ENCODE measurements around the gene ZAR1.
A peak's percentile ranks its signal among the peaks of the same experiment; 100 is the strongest.
"Not testable (repeated sequence)": the region's sequence is repeated elsewhere in the genome, so short reads cannot be mapped to it uniquely, and the experiment has no call there.

The ZAR1 gene, protein sequence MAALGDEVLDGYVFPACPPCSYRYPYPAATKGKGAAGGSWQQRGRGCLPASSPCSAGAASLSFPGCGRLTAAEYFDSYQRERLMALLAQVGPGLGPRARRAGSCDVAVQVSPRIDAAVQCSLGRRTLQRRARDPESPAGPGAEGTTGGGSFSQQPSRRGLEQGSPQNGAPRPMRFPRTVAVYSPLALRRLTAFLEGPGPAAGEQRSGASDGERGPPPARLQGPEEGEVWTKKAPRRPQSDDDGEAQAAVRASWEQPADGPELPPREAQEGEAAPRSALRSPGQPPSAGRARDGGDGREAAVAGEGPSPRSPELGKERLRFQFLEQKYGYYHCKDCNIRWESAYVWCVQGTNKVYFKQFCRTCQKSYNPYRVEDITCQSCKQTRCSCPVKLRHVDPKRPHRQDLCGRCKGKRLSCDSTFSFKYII

GRCh38 chr4:48490012-48490679 is at the start of gene ZAR1:
TSS of gene ZAR1 (plus strand) at chr4:48490252. CDS start at chr4:48490292, 40 bp downstream.
- H3K9me3 Mint-ChIP-seq = peaks cover 8% of the 10 kb centered on the region
- TF ChIP-seq, protein P1, sequence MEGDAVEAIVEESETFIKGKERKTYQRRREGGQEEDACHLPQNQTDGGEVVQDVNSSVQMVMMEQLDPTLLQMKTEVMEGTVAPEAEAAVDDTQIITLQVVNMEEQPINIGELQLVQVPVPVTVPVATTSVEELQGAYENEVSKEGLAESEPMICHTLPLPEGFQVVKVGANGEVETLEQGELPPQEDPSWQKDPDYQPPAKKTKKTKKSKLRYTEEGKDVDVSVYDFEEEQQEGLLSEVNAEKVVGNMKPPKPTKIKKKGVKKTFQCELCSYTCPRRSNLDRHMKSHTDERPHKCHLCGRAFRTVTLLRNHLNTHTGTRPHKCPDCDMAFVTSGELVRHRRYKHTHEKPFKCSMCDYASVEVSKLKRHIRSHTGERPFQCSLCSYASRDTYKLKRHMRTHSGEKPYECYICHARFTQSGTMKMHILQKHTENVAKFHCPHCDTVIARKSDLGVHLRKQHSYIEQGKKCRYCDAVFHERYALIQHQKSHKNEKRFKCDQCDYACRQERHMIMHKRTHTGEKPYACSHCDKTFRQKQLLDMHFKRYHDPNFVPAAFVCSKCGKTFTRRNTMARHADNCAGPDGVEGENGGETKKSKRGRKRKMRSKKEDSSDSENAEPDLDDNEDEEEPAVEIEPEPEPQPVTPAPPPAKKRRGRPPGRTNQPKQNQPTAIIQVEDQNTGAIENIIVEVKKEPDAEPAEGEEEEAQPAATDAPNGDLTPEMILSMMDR (IDR thresholded peaks at IDR 0.05) = no peak
- H3K36me3 Mint-ChIP-seq (ENCODE audit: low read depth) = no peaks in the 10 kb centered on the region
- H3K27me3 Mint-ChIP-seq (ENCODE audit: low read depth, poor library complexity) = peaks cover 90% of the 10 kb centered on the region
- H3K4me1 Mint-ChIP-seq = no peaks in the 10 kb centered on the region
- H3K4me3 Mint-ChIP-seq = peak within 1 kb of the TSS; percentile 68
- no peak within 1 kb of the TSS for H3K27ac Mint-ChIP-seq
- peak; percentile 43 for DNase-seq

- not testable (repeated sequence) for H3K4me1 Mint-ChIP-seq; H3K4me3 Mint-ChIP-seq; H3K27ac Mint-ChIP-seq; H3K27me3 Mint-ChIP-seq (ENCODE audit: low read depth, poor library complexity); H3K9me3 Mint-ChIP-seq; DNase-seq; H3K36me3 Mint-ChIP-seq (ENCODE audit: low read depth)
Measured at GRCh38 chr4:48440914-48441313, 49.1 kb upstream of the ZAR1 start.

GRCh38 chr4:48445704-48446103 is 44.3 kb upstream of the ZAR1 start:
- Mint-ChIP-seq H3K4me3 (no peak overlapping the region), H3K27me3 (ENCODE audit: low read depth, poor library complexity) (peaks cover 5% of the 10 kb centered on the region), H3K4me1 (no peaks in the 10 kb centered on the region), H3K27ac (no peak overlapping the region), H3K9me3 (no peaks in the 10 kb centered on the region), H3K36me3 (ENCODE audit: low read depth) (no peaks in the 10 kb centered on the region)
- TF ChIP-seq, protein P1 (IDR thresholded peaks at IDR 0.05) = peak; percentile 53
- no peak for DNase-seq

DNA sequence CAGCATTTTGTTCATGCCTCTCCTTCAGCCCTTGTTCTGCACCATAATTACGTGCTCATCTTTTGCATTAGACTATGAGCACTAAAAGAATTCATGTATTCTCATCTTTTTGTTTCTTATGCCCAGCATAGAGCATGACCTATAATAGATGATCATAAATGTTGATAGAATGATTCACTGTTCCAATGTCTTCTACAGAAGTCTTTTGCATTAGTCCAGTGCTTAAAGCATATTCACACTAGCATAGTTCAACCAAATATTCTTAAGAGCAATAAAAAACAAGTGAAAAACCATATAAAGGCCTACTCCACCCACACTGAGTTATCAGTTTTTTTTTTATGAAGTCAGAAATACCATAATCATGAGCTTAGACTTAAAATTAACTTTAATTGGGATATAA is 43.4 kb upstream of the ZAR1 start:
- H3K27ac Mint-ChIP-seq = no peak overlapping the region
- H3K36me3 Mint-ChIP-seq (ENCODE audit: low read depth) = no peaks in the 10 kb centered on the region
- no peaks in the 10 kb centered on the region for H3K4me1 Mint-ChIP-seq
- no peak overlapping the region for H3K4me3 Mint-ChIP-seq
- peaks cover 5% of the 10 kb centered on the region for H3K27me3 Mint-ChIP-seq (ENCODE audit: low read depth, poor library complexity)
- H3K9me3 Mint-ChIP-seq = no peaks in the 10 kb centered on the region
- TF ChIP-seq, protein P1 (IDR thresholded peaks at IDR 0.05) = no peak
- DNase-seq = no peak

DNA sequence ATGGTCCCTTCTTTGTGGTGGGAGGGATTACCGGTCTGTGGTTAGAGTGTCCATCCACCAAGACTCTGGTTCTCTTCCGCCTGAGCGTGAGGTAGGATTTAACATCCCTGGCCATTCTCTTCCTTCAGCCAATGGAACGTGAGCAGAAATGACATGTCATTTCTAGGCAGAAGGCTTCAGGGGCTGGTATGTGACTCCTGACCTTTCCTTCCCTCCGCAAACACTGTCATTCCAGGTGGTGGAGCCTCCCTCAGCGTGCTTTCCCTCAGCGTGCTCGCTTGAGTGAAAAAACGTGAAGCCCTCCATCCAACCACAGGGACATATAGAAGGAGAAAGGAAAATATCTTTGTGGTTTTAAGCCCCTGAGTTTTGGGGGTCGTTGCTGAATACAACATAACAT is 40.9 kb upstream of the ZAR1 start:
- Mint-ChIP-seq H3K27ac (no peak overlapping the region), H3K9me3 (no peaks in the 10 kb centered on the region), H3K27me3 (ENCODE audit: low read depth, poor library complexity) (peaks cover 5% of the 10 kb centered on the region), H3K36me3 (ENCODE audit: low read depth) (no peaks in the 10 kb centered on the region), H3K4me3 (no peak overlapping the region), H3K4me1 (no peaks in the 10 kb centered on the region)
- DNase-seq = no peak
- TF ChIP-seq, protein P1 (IDR thresholded peaks at IDR 0.05) = no peak

DNA sequence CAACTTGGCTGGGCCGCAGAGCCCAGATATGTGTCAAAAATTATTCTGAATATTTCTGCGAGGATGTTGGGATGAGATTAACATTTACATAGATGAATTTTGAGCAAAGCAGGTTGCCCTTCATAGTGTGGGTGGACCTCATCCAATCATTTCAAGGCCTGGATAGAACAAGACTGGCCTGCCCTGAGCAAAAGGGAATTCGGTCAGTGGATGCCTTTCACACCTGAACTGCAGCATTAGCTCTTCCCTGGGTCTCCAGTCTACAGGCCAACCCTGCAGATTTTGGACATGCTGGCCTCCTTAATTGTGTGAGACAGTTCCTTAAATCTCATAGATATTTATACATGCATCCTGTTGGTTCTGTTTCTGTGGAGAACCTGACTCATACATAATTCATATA is 39.3 kb upstream of the ZAR1 start:
- no peaks in the 10 kb centered on the region for H3K9me3 Mint-ChIP-seq
- H3K4me3 Mint-ChIP-seq = no peak overlapping the region
- no peaks in the 10 kb centered on the region for H3K36me3 Mint-ChIP-seq (ENCODE audit: low read depth)
- no peak for DNase-seq
- H3K27ac Mint-ChIP-seq = no peak overlapping the region
- peaks cover 5% of the 10 kb centered on the region for H3K27me3 Mint-ChIP-seq (ENCODE audit: low read depth, poor library complexity)
- no peaks in the 10 kb centered on the region for H3K4me1 Mint-ChIP-seq
- TF ChIP-seq, protein P1 (IDR thresholded peaks at IDR 0.05) = no peak

- H3K27ac Mint-ChIP-seq; H3K36me3 Mint-ChIP-seq (ENCODE audit: low read depth): not testable (repeated sequence)
Measured at GRCh38 chr4:48451656-48452055, 38.4 kb upstream of the ZAR1 start.

More at GRCh38 chr4:48451656-48452055, 38.4 kb upstream of the ZAR1 start:
- DNase-seq; H3K4me3 Mint-ChIP-seq; H3K27me3 Mint-ChIP-seq (ENCODE audit: low read depth, poor library complexity); H3K9me3 Mint-ChIP-seq; H3K4me1 Mint-ChIP-seq: not testable (repeated sequence)
